ENCODE data around the gene HERC2.

HERC2 gene

DNA sequence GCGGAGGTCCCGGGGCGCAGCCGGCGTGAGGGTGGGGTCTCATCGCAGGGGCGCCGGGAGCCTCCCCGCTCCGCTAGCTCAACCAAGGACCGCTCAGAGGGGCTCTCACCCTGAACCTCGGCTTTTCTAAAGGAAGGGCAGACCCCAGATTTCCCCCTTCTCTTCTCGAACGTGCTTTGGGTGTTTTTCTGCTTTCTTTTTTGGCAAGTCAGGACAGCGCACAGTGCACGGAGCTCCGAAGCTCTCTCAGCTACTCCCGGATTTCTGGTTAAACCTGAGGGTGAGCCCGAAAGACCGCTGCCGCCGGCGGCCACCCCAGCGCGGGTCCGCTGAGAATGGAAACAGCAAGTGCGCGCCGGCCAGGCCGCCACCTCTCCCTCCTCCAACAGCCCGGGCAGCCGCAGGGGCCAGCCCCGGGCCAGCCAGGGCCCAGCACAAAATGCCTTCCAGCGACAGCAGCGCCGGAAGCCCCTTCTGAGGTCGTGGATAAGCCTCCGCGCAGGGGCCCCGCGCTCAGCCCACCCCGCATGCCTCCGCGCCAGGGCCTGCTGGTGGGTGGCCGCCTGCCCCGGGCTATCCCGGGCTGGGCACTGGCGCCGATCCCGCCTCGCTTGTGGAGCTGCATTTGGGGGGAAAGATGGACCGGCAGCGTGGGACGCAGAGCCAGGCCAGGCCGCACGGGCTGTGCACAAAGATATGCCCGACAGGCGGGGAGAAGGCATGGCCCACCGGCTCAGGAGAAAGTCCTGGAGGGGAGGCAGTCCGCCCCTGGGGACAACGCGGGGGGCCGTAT lies 214.7 kb downstream of the HERC2 start:
- Histone ChIP-seq H3K4me3 (ENCODE audit: low read depth in 1 of 2, low read length in 1 of 2) (peak overlapping the region; percentile 8 to 47), H3K27me3 (peaks cover 79% of the 10 kb centered on the region), H3K27ac (no peak overlapping the region), H3K36me3 (peaks cover 11% of the 10 kb centered on the region), H3K9me3 (no peaks in the 10 kb centered on the region), H3K4me1 (ENCODE audit: control insufficient read depth in 1 of 2, insufficient read depth in 1 of 2, low read depth in 1 of 2, low read length in 1 of 2) (peaks cover 11 to 15% of the 10 kb centered on the region in 2 experiments)
- TF ChIP-seq, protein P1, sequence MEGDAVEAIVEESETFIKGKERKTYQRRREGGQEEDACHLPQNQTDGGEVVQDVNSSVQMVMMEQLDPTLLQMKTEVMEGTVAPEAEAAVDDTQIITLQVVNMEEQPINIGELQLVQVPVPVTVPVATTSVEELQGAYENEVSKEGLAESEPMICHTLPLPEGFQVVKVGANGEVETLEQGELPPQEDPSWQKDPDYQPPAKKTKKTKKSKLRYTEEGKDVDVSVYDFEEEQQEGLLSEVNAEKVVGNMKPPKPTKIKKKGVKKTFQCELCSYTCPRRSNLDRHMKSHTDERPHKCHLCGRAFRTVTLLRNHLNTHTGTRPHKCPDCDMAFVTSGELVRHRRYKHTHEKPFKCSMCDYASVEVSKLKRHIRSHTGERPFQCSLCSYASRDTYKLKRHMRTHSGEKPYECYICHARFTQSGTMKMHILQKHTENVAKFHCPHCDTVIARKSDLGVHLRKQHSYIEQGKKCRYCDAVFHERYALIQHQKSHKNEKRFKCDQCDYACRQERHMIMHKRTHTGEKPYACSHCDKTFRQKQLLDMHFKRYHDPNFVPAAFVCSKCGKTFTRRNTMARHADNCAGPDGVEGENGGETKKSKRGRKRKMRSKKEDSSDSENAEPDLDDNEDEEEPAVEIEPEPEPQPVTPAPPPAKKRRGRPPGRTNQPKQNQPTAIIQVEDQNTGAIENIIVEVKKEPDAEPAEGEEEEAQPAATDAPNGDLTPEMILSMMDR (IDR thresholded peaks at IDR 0.05): no peak

DNA sequence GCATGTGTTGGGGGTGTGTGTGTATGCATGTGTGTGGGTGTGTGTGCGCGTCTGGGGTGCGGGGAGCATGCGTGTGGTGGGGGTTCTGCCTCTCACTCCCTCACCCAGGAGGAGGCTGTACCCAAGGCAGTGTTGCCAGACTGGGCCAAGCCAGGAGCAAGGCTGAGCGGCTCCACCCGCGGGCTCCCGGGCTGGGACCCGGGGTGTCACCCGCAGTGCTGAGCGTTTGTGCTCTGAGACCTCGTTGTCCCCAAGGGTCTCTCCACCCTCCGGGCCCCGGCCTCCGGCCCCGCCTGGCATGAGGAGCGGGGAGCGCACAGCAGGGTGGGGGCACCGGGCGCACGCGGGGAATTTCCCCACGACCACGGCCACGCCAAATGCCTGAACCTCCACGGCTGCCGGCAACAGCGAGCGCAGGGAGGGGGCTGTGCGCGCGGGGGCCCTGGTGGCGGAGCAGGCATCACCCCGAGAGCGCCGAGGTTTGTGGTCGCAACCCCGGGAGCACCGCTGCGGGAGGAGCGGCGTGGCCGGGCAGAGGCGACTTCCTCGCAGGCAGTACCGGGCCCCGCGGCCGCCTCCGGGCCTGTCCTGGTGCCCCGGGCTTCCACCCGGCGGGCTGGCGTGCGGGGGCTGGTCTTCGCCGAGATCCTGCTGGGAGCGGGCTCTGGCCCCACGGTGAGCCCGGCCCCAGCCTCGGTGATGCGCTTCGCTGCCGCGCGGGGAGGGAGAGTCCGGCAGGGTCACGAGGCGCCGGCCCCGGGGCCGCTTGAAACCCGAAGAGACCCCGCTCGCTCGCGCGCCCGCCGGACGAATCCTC lies 215.5 kb downstream of the HERC2 start:
- Histone ChIP-seq H3K27me3 (peaks cover 87% of the 10 kb centered on the region), H3K27ac (no peak overlapping the region)
- TF ChIP-seq, protein P1 (IDR thresholded peaks at IDR 0.05): no peak

DNA sequence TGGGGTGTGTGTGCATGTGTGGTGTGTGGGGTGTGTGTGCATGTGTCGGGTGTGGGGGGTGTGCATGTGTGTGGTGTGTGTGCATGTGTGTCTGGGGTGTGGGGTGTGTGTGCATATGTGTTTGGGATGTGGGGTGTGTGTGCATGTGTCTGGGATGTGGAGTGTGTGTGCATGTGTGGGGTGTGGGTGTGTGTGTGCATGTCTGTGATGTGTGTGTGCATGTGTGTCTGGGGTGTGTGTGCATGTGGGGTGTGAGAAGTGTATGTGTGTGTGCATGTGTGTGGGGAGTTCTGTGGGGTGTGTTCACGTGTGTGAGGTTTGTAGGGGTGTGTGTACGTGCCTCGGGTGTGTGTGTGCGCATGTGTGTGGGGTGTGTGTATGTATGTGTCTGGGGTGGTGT lies 216.2 kb downstream of the HERC2 start:
- TF ChIP-seq, protein P1 (IDR thresholded peaks at IDR 0.05): no peak
- Histone ChIP-seq H3K27ac (no peak overlapping the region), H3K9me3 (no peaks in the 10 kb centered on the region), H3K27me3 (peaks cover 94% of the 10 kb centered on the region), H3K4me3 (ENCODE audit: low read depth in 1 of 2, low read length in 1 of 2) (no peak overlapping the region), H3K4me1 (ENCODE audit: control insufficient read depth in 1 of 2, insufficient read depth in 1 of 2, low read depth in 1 of 2, low read length in 1 of 2) (peaks cover 11 to 15% of the 10 kb centered on the region in 2 experiments), H3K36me3 (no peaks in the 10 kb centered on the region)

More for the DNA sequence above, 215.5 kb downstream of the HERC2 start:
- Histone ChIP-seq H3K36me3 (peaks cover 3% of the 10 kb centered on the region), H3K9me3 (no peaks in the 10 kb centered on the region), H3K4me3 (ENCODE audit: low read depth in 1 of 2, low read length in 1 of 2) (peak overlapping the region in 1 of 2 experiments; percentile 47), H3K4me1 (ENCODE audit: control insufficient read depth in 1 of 2, insufficient read depth in 1 of 2, low read depth in 1 of 2, low read length in 1 of 2) (peaks cover 11 to 15% of the 10 kb centered on the region in 2 experiments)

DNA sequence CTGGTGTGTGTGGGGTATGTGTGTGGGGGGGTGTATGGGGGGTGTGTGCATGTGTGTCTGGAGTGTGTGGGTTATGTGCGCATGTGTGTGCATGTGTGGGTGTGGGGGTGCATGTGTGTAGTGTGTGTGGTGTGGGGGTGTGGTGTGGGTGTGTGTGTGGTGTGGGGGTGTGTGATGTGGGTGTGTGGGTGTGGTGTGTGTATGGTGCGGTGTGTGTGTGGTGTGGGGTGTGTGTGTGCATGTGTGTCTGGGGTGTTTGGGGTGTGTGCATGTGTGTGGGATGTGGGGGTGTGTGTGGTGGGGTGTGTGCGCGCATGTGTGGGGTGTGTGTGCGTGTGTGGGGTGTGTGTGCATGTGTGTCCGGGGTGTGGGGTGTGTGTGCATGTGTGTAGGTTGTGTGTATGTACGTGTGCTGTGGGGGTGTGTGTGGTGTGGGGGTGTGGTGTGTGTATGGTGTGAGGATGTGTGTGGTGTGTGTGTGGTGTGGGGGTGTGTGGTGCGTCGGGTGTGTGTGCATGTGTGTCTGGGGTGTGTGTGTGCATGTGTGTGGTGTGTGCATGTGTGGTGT lies 216.7 kb downstream of the HERC2 start:
- Histone ChIP-seq H3K27ac (no peak overlapping the region), H3K36me3 (no peaks in the 10 kb centered on the region), H3K27me3 (peaks cover 99% of the 10 kb centered on the region), H3K9me3 (no peaks in the 10 kb centered on the region), H3K4me1 (ENCODE audit: control insufficient read depth in 1 of 2, insufficient read depth in 1 of 2, low read depth in 1 of 2, low read length in 1 of 2) (peaks cover 11 to 15% of the 10 kb centered on the region in 2 experiments), H3K4me3 (ENCODE audit: low read depth in 1 of 2, low read length in 1 of 2) (no peak overlapping the region)
- TF ChIP-seq, protein P1 (IDR thresholded peaks at IDR 0.05): no peak

DNA sequence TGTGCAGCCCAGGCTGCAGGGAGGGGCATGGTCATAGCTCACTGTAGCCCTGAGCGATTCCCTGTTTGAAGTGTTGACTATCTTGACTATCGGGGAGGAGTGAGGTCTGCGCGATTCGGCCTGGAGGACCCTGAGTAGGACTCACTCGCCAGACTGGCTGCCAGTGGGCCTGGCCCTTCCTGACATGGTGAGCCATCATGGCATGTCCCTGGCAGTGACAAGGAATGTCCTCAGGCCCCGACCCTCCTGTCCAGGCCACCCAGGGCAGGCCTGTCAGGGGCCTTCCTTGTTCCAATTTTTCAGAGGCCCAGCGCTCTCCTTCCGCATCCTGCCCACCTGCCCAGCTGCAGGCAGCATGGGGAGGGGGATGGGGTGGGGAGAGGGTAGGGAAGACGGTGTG lies 217.7 kb downstream of the HERC2 start:
- no peaks in the 10 kb centered on the region for H3K9me3 ChIP-seq
- H3K4me1 ChIP-seq (ENCODE audit: control insufficient read depth in 1 of 2, insufficient read depth in 1 of 2, low read depth in 1 of 2, low read length in 1 of 2): peaks cover 14 to 19% of the 10 kb centered on the region in 2 experiments
- H3K27me3 ChIP-seq: peaks cover 100% of the 10 kb centered on the region
- H3K4me3 ChIP-seq (ENCODE audit: low read depth in 1 of 2, low read length in 1 of 2): no peak overlapping the region
- no peaks in the 10 kb centered on the region for H3K36me3 ChIP-seq
- H3K27ac ChIP-seq: no peak overlapping the region
- TF ChIP-seq, protein P1 (IDR thresholded peaks at IDR 0.05): no peak

Data from neutrophil (primary cell).